GM20000 (cell line): ENCODE measurements around the gene OTUD3.
"Not testable (repeated sequence)": the region's sequence is repeated elsewhere in the genome, so short reads cannot be mapped to it uniquely, and the experiment has no call there.

Source experiments
- DNase-seq: peaks from one replicate; pipeline ENCODE4 v3.0.0; 2012; ENCODE audit warnings: low spot score
- CTCF ChIP-seq: IDR thresholded peaks from 2 replicates; pipeline ENCODE4 v1.5.1; 2012; ENCODE audit warnings: mild to moderate bottlenecking, control low read depth; ENCODE audit errors: extremely low read depth, missing control alignments

Gene OTUD3

GRCh38 chr1:19846338-19846737, 35.9 kb upstream of the OTUD3 start:
- DNase-seq: no peak
- no peak for TF ChIP-seq CTCF

GRCh38 chr1:19847334-19847733, 34.9 kb upstream of the OTUD3 start:
- DNase-seq: not testable (repeated sequence)

GRCh38 chr1:19849307-19849706, 32.9 kb upstream of the OTUD3 start:
- DNase-seq: not testable (repeated sequence)

- no peak for DNase-seq
- no peak for TF ChIP-seq CTCF
Observed at GRCh38 chr1:19850214-19850613, 32.0 kb upstream of the OTUD3 start.

- no peak for TF ChIP-seq CTCF
- DNase-seq: no peak
Observed at GRCh38 chr1:19852036-19852435, 30.2 kb upstream of the OTUD3 start.

- no peak for TF ChIP-seq CTCF
- no peak for DNase-seq
Observed at GRCh38 chr1:19854866-19855265, 27.3 kb upstream of the OTUD3 start.

- no peak for TF ChIP-seq CTCF
- DNase-seq: peak; percentile 25
Observed at GRCh38 chr1:19858893-19859292, 23.3 kb upstream of the OTUD3 start.

- no peak for DNase-seq
- TF ChIP-seq CTCF: no peak
Observed at GRCh38 chr1:19859876-19860275, 22.3 kb upstream of the OTUD3 start.

GRCh38 chr1:19860418-19860817, 21.8 kb upstream of the OTUD3 start:
- TF ChIP-seq CTCF: no peak

More at GRCh38 chr1:19860418-19860817, 21.8 kb upstream of the OTUD3 start:
- DNase-seq: no peak
